Vagina (tissue), 2 donors: ENCODE measurements around the gene KCNIP4. TPM values are rescaled to one million over a fixed set of nuclear protein-coding genes. Genes with fewer than 3 reads are reported as not detected.

Experiments used
- DNase-seq, 2 donors: peaks; one replicate each; pipeline ENCODE4 v3.0.0-alpha.2; 2017; ENCODE audit errors: extremely low spot score in 2 of 2
- H3K27ac ChIP-seq: fragments of 200-600 bp; sonication (generic); one replicate; pipeline ENCODE4 v1.5.1; 2019
- H3K27me3 ChIP-seq: fragments of 200-600 bp; sonication (generic); one replicate; pipeline ENCODE4 v1.5.1; 2019
- H3K36me3 ChIP-seq, 2 donors: fragments of 200-600 bp; sonication (generic); one replicate each; pipeline ENCODE4 v1.5.1; 2017 to 2019
- H3K4me1 ChIP-seq: fragments of 200-600 bp; sonication (generic); one replicate; pipeline ENCODE4 v1.5.1; 2019
- H3K4me3 ChIP-seq, 2 donors: fragments of 200-600 bp; sonication (generic); 1 replicate in 1 of 2; 2 replicates in 1 of 2; pipeline ENCODE4 v1.5.1; 2016 to 2019
- H3K9me3 ChIP-seq: fragments of 200-600 bp; sonication (generic); one replicate; pipeline ENCODE4 v1.5.1; 2019
- POLR2A ChIP-seq, 2 donors: fragments of 450-650 bp; IDR thresholded peaks; one replicate each; pipeline ENCODE4 v1.6.1; 2017; ENCODE audit warnings: antibody characterized with exemption in 2 of 2, mild to moderate bottlenecking in 2 of 2, moderate library complexity in 2 of 2
- POLR2AphosphoS5 ChIP-seq, 2 donors: sonication (generic); formaldehyde crosslinking; IDR thresholded peaks; one replicate each; pipeline ENCODE4 v1.9.0; 2017; ENCODE audit warnings: antibody characterized with exemption in 2 of 2, mild to moderate bottlenecking in 2 of 2, low read depth in 1 of 2; ENCODE audit not compliant: insufficient read depth in 1 of 2
- intact Hi-C: fragments of 100-400 bp; cut with DNase I; formaldehyde crosslinking; loops from one replicate; pipeline ENCODE4 v1.15.1; 2023
- total RNA-seq: library from RNA; depleted of rRNA; stranded (reverse); fragments of >200 nt; gene quantifications from one replicate; pipeline ENCODE4 v1.2.3, GENCODE V29; 2016
- TF ChIP-seq, protein P1 (sequence below), 3 experiments: fragments of 450-650 bp in 2 of 3; fragments of 200-600 bp in 1 of 3; sonication (generic) in 1 of 3; IDR thresholded peaks; one replicate each; pipeline ENCODE4 v1.5.1; 2017 to 2019; ENCODE audit warnings: antibody characterized with exemption in 3 of 3, mild to moderate bottlenecking in 2 of 3, moderate library complexity in 2 of 3

The KCNIP4 gene
- total RNA-seq, 1 donor from 2014 or later = not detected

DNA sequence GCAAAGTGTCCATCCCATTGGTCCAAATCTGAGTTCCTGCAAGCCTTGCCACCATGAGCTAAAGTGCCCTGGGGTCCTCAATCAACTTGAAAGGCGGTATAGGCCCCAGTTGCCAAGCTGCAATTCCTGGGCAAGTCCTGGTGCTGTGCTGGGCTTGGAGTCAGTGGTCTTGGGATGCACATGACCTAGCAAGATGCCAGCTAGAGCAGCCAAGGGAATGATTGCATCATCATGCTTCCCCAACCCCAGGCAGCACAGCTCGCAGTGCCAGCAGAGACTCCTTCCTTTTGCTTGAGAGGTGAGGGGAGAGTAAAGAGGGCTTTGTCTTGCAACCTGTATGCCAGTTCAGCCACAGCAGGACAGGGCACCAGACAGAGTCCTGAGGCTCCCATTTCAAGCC, 50.5 kb downstream of the KCNIP4 start:
- H3K36me3 ChIP-seq = no peaks in the 10 kb centered on the region
- H3K4me3 ChIP-seq = no peak overlapping the region
- no peak overlapping the region for H3K27ac ChIP-seq
- no peak for DNase-seq
- TF ChIP-seq POLR2A (IDR thresholded peaks at IDR 0.05) = no peak
- TF ChIP-seq, protein P1, sequence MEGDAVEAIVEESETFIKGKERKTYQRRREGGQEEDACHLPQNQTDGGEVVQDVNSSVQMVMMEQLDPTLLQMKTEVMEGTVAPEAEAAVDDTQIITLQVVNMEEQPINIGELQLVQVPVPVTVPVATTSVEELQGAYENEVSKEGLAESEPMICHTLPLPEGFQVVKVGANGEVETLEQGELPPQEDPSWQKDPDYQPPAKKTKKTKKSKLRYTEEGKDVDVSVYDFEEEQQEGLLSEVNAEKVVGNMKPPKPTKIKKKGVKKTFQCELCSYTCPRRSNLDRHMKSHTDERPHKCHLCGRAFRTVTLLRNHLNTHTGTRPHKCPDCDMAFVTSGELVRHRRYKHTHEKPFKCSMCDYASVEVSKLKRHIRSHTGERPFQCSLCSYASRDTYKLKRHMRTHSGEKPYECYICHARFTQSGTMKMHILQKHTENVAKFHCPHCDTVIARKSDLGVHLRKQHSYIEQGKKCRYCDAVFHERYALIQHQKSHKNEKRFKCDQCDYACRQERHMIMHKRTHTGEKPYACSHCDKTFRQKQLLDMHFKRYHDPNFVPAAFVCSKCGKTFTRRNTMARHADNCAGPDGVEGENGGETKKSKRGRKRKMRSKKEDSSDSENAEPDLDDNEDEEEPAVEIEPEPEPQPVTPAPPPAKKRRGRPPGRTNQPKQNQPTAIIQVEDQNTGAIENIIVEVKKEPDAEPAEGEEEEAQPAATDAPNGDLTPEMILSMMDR (IDR thresholded peaks at IDR 0.05) = no peak
- no peak for TF ChIP-seq POLR2AphosphoS5 (IDR thresholded peaks at IDR 0.05; ENCODE audit: insufficient read depth in 1 of 2, low read depth in 1 of 2)
- peaks cover 8% of the 10 kb centered on the region for H3K9me3 ChIP-seq
- no peaks in the 10 kb centered on the region for H3K27me3 ChIP-seq
- intact Hi-C loops = no loop called here
- H3K4me1 ChIP-seq = peaks cover 5% of the 10 kb centered on the region

DNA sequence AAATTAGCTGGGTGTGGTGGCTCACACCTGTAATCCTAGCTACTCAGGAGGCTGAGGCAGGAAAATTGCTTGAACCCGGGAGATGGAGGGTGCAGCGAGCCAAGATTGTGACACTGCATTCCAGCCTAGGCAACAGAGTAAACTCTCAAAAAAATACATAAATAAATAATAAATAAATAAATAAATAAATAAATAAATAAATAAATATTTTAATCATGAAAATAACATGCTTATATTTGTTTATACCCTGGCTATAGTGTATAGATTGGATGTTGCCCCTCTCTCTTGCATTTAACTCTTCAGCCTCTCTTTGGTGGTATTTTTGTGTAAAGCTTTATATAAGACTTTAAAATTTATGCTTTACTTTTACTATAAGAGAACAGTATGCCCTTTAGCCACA, 51.8 kb downstream of the KCNIP4 start:
- intact Hi-C loops = no loop called here
- no peak overlapping the region for H3K27ac ChIP-seq
- no peaks in the 10 kb centered on the region for H3K36me3 ChIP-seq
- TF ChIP-seq POLR2AphosphoS5 (IDR thresholded peaks at IDR 0.05; ENCODE audit: insufficient read depth in 1 of 2, low read depth in 1 of 2) (no peak), POLR2A (IDR thresholded peaks at IDR 0.05) (no peak)
- TF ChIP-seq, protein P1 (IDR thresholded peaks at IDR 0.05) = no peak
- no peaks in the 10 kb centered on the region for H3K27me3 ChIP-seq
- peaks cover 5% of the 10 kb centered on the region for H3K4me1 ChIP-seq
- no peak for DNase-seq
- H3K9me3 ChIP-seq = peaks cover 8% of the 10 kb centered on the region
- H3K4me3 ChIP-seq = no peak overlapping the region

DNA sequence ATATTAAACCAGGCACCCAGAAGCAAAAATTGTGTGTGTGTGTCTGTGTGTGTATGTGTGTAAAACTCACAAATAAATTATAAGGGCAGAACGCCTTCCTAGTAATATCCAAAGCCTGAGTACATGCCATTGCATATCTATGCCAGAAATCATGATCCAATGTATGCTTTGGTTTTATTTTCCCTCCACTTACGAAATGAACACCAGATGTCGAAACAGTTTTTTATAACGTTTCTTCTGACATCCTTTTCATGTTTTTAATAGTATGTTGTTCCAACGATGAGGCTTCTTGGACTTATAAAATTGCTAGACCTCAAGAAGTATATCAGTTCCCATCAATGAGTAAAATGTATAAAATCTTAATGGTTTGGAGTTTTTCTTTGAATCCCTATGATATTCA, 55.4 kb downstream of the KCNIP4 start:
- Histone ChIP-seq H3K9me3 (peaks cover under 1% of the 10 kb centered on the region), H3K36me3 (no peaks in the 10 kb centered on the region), H3K27me3 (no peaks in the 10 kb centered on the region), H3K4me3 (no peak overlapping the region), H3K4me1 (peaks cover 5% of the 10 kb centered on the region), H3K27ac (no peak overlapping the region)
- TF ChIP-seq POLR2AphosphoS5 (IDR thresholded peaks at IDR 0.05; ENCODE audit: insufficient read depth in 1 of 2, low read depth in 1 of 2) (no peak), POLR2A (IDR thresholded peaks at IDR 0.05) (no peak)
- TF ChIP-seq, protein P1 (IDR thresholded peaks at IDR 0.05) = no peak
- intact Hi-C loops = no loop called here
- no peak for DNase-seq

DNA sequence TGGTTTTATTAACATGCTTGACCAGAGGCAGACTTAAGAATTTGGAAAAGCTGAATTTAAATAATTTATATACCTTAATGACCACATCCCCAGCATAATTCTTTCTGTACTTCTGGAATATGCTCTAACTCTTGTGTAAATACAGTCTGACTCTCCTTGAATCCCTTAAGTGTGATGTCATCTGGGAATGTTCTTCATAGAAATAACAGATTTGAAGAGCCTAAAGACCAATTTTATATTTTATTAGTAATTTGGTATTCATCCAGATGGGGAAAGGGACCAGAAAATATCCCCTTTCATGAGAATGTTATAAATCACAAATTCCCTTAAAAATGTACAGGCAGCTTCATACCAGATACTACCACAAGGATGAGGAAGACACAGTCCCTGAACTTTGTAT, 58.3 kb downstream of the KCNIP4 start:
- DNase-seq = no peak
- Histone ChIP-seq H3K27ac (no peak overlapping the region), H3K36me3 (no peaks in the 10 kb centered on the region), H3K4me3 (no peak overlapping the region), H3K9me3 (no peaks in the 10 kb centered on the region), H3K4me1 (peaks cover 5% of the 10 kb centered on the region), H3K27me3 (no peaks in the 10 kb centered on the region)
- intact Hi-C loops = no loop called here
- TF ChIP-seq POLR2A (IDR thresholded peaks at IDR 0.05) (no peak), POLR2AphosphoS5 (IDR thresholded peaks at IDR 0.05; ENCODE audit: insufficient read depth in 1 of 2, low read depth in 1 of 2) (no peak)
- TF ChIP-seq, protein P1 (IDR thresholded peaks at IDR 0.05) = no peak

DNA sequence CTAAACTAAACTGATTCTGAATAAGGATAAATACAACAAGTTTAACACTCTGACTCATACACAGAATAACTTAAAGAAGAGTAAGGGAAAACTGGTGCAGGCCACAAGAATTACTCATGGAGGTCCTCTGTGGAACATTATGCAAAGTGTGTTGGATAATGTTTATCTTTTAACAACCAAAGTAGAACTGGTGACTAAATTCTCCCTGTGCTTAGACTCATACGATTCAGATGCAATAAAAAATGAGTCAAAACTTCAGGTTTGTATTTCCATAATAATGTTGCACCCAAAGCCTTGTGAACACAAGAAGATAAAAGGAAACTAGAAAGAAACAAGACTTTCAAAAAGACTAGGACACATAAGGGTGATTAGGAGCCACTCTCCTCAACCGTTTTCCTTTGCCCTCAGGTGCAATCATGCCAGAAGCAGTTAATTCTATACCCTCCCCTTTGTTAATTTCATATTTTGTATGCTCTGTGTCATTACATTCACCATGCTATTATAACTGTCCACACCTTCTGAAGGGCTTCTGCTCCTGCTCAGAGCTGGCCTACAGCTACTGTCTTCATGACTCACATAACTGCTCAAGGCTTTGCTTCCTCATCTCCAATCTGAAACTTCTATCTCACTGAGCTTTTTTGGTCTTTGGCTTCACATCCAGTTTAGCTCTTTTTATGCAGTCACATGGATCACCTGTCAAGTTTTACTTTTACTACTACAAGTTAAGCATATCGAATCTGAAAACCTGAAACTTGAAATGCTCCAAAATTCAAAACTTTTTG, 60.2 kb downstream of the KCNIP4 start:
- no peak overlapping the region for H3K4me3 ChIP-seq
- no peaks in the 10 kb centered on the region for H3K27me3 ChIP-seq
- DNase-seq = no peak
- intact Hi-C loops = no loop called here
- TF ChIP-seq POLR2A (IDR thresholded peaks at IDR 0.05) (no peak), POLR2AphosphoS5 (IDR thresholded peaks at IDR 0.05; ENCODE audit: insufficient read depth in 1 of 2, low read depth in 1 of 2) (no peak)
- TF ChIP-seq, protein P1 (IDR thresholded peaks at IDR 0.05) = no peak
- H3K4me1 ChIP-seq = no peaks in the 10 kb centered on the region
- H3K36me3 ChIP-seq = no peaks in the 10 kb centered on the region
- no peak overlapping the region for H3K27ac ChIP-seq
- H3K9me3 ChIP-seq = no peaks in the 10 kb centered on the region
